Subcutaneous abdominal adipose tissue (tissue), 5 donors: ENCODE results near the gene FAM168B.

Experiments used
- H3K27ac ChIP-seq: one replicate; pipeline ENCODE4 v1.7.0; 2013; ENCODE audit warnings: low read depth, mild to moderate bottlenecking, inconsistent platforms, low read length, moderate library complexity
- H3K27me3 ChIP-seq, 5 donors: one replicate each; pipeline ENCODE4 v1.7.0; 2013; ENCODE audit warnings: low read length in 5 of 5, inconsistent platforms in 1 of 5; ENCODE audit not compliant: control insufficient read depth in 5 of 5, insufficient read depth in 4 of 5
- H3K36me3 ChIP-seq, 5 donors: one replicate each; pipeline ENCODE4 v1.7.0; 2013; ENCODE audit warnings: low read length in 5 of 5; ENCODE audit not compliant: control insufficient read depth in 5 of 5, insufficient read depth in 5 of 5
- H3K4me1 ChIP-seq, 5 donors: one replicate each; pipeline ENCODE4 v1.7.0; 2013; ENCODE audit warnings: low read length in 5 of 5, mild to moderate bottlenecking in 3 of 5, moderate library complexity in 1 of 5; ENCODE audit not compliant: control insufficient read depth in 5 of 5, insufficient read depth in 5 of 5
- H3K4me3 ChIP-seq, 5 donors: one replicate each; pipeline ENCODE4 v1.7.0; 2013; ENCODE audit warnings: low read length in 5 of 5, low read depth in 1 of 5
- H3K9ac ChIP-seq, 5 donors: one replicate each; pipeline ENCODE4 v1.7.0; 2013; ENCODE audit warnings: low read length in 5 of 5, mild to moderate bottlenecking in 4 of 5, moderate library complexity in 3 of 5
- H3K9me3 ChIP-seq, 5 donors: one replicate each; pipeline ENCODE4 v1.7.0; 2013; ENCODE audit warnings: low read length in 5 of 5; ENCODE audit not compliant: control insufficient read depth in 5 of 5
- donor health status: healthy.
- donor health status: healthy.
- donor health status: healthy.
- donor health status: healthy.
- donor health status: healthy.

The FAM168B gene

GRCh38 chr2:131009713-131010475 lies 83.4 kb downstream of the FAM168B start:
- Histone ChIP-seq H3K27me3 (peaks cover 3 to 13% (median 5%) of the 10 kb centered on the region in 5 donors), H3K9ac (no peak overlapping the region), H3K9me3 (no peaks in the 10 kb centered on the region), H3K4me1 (no peaks in the 10 kb centered on the region), H3K4me3 (no peak overlapping the region), H3K27ac (no peak overlapping the region), H3K36me3 (no peaks in the 10 kb centered on the region)

GRCh38 chr2:131008967-131009366 lies 84.3 kb downstream of the FAM168B start:
- Histone ChIP-seq H3K27ac (no peak overlapping the region), H3K4me3 (no peak overlapping the region), H3K4me1 (no peaks in the 10 kb centered on the region), H3K9me3 (no peaks in the 10 kb centered on the region), H3K9ac (no peak overlapping the region), H3K27me3 (peaks cover 5 to 13% (median 8%) of the 10 kb centered on the region in 5 donors), H3K36me3 (no peaks in the 10 kb centered on the region)

GRCh38 chr2:131006561-131006960 lies 86.7 kb downstream of the FAM168B start:
- H3K36me3 ChIP-seq = no peaks in the 10 kb centered on the region
- peaks cover 0 to 13% (median 9%) of the 10 kb centered on the region in 5 donors for H3K27me3 ChIP-seq
- no peak overlapping the region for H3K27ac ChIP-seq
- no peak overlapping the region for H3K4me3 ChIP-seq
- no peak overlapping the region for H3K9ac ChIP-seq
- H3K9me3 ChIP-seq = no peaks in the 10 kb centered on the region
- no peaks in the 10 kb centered on the region for H3K4me1 ChIP-seq

GRCh38 chr2:131005216-131005935 lies 87.9 kb downstream of the FAM168B start:
- H3K27me3 ChIP-seq = peaks cover 0 to 13% (median 8%) of the 10 kb centered on the region in 5 donors
- H3K9ac ChIP-seq = no peak overlapping the region
- H3K4me1 ChIP-seq = no peaks in the 10 kb centered on the region
- H3K9me3 ChIP-seq = no peaks in the 10 kb centered on the region
- no peak overlapping the region for H3K27ac ChIP-seq
- no peaks in the 10 kb centered on the region for H3K36me3 ChIP-seq
- H3K4me3 ChIP-seq = no peak overlapping the region

GRCh38 chr2:131004446-131005209 lies 88.6 kb downstream of the FAM168B start:
- H3K9me3 ChIP-seq = no peaks in the 10 kb centered on the region
- H3K27me3 ChIP-seq = peaks cover 0 to 13% (median 8%) of the 10 kb centered on the region in 5 donors
- H3K4me3 ChIP-seq = no peak overlapping the region
- H3K4me1 ChIP-seq = no peaks in the 10 kb centered on the region
- no peaks in the 10 kb centered on the region for H3K36me3 ChIP-seq
- no peak overlapping the region for H3K27ac ChIP-seq
- H3K9ac ChIP-seq = no peak overlapping the region

- Histone ChIP-seq H3K27ac (no peak overlapping the region), H3K27me3 (peaks cover 0 to 9% (median 0%) of the 10 kb centered on the region in 5 donors), H3K4me3 (no peak overlapping the region), H3K9ac (no peak overlapping the region), H3K9me3 (no peaks in the 10 kb centered on the region), H3K4me1 (no peaks in the 10 kb centered on the region), H3K36me3 (no peaks in the 10 kb centered on the region)
Observed at GRCh38 chr2:130998561-130998960, 94.7 kb downstream of the FAM168B start.
